GM12878 (cell line): ENCODE results near the gene TM7SF3. TPM values are rescaled to one million over a fixed set of nuclear protein-coding genes. Genes with fewer than 3 reads are reported as not detected.

Experiments
- ATAC-seq: fragments of 200-7000 bp; cut with Tn5 transposase; 3 replicates; pipeline ENCODE4 v1.9.1; 2020; ENCODE audit warnings: mild to moderate bottlenecking, moderate library complexity
- BruUV-seq: library from RNA; stranded (reverse); fragments of 400-500 nt; replicated peaks from 2 replicates; lab custom pipeline; 2021; lab: Mats Ljungman, UMichigan
- CTCF ChIA-PET: fragments of 300-600 bp; sonication (Branson Sonifier 250); formaldehyde crosslinking; extraction: SDS; loops from one replicate; lab custom pipeline; 2021; ENCODE audit warnings: inconsistent platforms; lab: Yijun Ruan, JAX
- POLR2A ChIA-PET: fragments of 350-600 bp; formaldehyde crosslinking; extraction: SDS; loops from one replicate; lab custom pipeline; 2021; ENCODE audit warnings: inconsistent platforms; lab: Charles Lee
- RAD21 ChIA-PET: fragments of 300-600 bp; sonication (Branson Sonifier 250); formaldehyde crosslinking; loops from one replicate; lab custom pipeline; 2023; ENCODE audit warnings: antibody characterized with exemption; ENCODE audit not compliant: unreplicated experiment; lab: Charles Lee
- SMC1A ChIA-PET: fragments of 300-600 bp; sonication (Branson Sonifier 250); formaldehyde crosslinking; loops from one replicate; lab custom pipeline; 2023; ENCODE audit not compliant: unreplicated experiment, uncharacterized antibody; lab: Charles Lee
- DNase-seq: peaks from one replicate; pipeline ENCODE4 v3.0.0-alpha.2; 2011; ENCODE audit warnings: low read depth, low spot score
- FAIRE-seq: peaks from 3 replicates; lab custom pipeline; 2011; peaks lifted over from hg19 to GRCh38; lab: Jason Lieb, UNC
- H2AFZ ChIP-seq: 2 replicates; pipeline ENCODE4 v1.6.0; 2011; ENCODE audit warnings: low read depth, low read length, control low read depth; ENCODE audit not compliant: control insufficient read depth
- H3K27ac ChIP-seq: 2 replicates; pipeline ENCODE4 v1.5.1; 2011; ENCODE audit warnings: control low read depth; ENCODE audit not compliant: control insufficient read depth, insufficient read depth
- H3K27me3 ChIP-seq, 2 experiments: replicated peaks in 1 of 2; 2 replicates each; pipeline versions ENCODE4 v1.6.0 to v1.6.1; 2011; ENCODE audit warnings: low read length in 1 of 2; ENCODE audit not compliant: control insufficient read depth in 2 of 2, insufficient read depth in 2 of 2
- H3K36me3 ChIP-seq, 2 experiments: 2 replicates each; pipeline ENCODE4 v1.5.1; 2011; ENCODE audit warnings: low read length in 1 of 2; ENCODE audit not compliant: control insufficient read depth in 2 of 2, insufficient read depth in 2 of 2
- H3K4me1 ChIP-seq: 2 replicates; pipeline ENCODE4 v1.6.1; 2011; ENCODE audit warnings: mild to moderate bottlenecking, low read length, moderate library complexity, mixed read lengths; ENCODE audit not compliant: control insufficient read depth, insufficient read depth
- H3K4me2 ChIP-seq: 2 replicates; pipeline ENCODE4 v1.6.0; 2011; ENCODE audit warnings: control low read depth; ENCODE audit not compliant: control insufficient read depth, insufficient read depth
- H3K4me3 ChIP-seq: fragments of 200-600 bp; sonication (generic); 2 replicates; pipeline ENCODE4 v1.5.1; 2016
- H3K79me2 ChIP-seq: 2 replicates; pipeline ENCODE4 v1.6.0; 2011; ENCODE audit warnings: low read length; ENCODE audit not compliant: control insufficient read depth, insufficient read depth
- H3K9ac ChIP-seq: 2 replicates; pipeline ENCODE4 v1.8.0; 2011; ENCODE audit warnings: low read length, control low read depth, mixed read lengths; ENCODE audit not compliant: control insufficient read depth, insufficient read depth
- H3K9me3 ChIP-seq: replicated peaks from 3 replicates; pipeline ENCODE4 v1.5.1; 2011; ENCODE audit warnings: mild to moderate bottlenecking, low read length; ENCODE audit not compliant: control insufficient read depth, insufficient read depth
- H4K20me1 ChIP-seq: 2 replicates; pipeline ENCODE4 v1.6.0; 2011; ENCODE audit not compliant: control insufficient read depth, insufficient read depth
- BACH1 ChIP-seq: fragments of 450-650 bp; IDR thresholded peaks from 2 replicates; pipeline ENCODE4 v1.6.1; 2017; ENCODE audit warnings: mild to moderate bottlenecking, borderline replicate concordance
- BMI1 ChIP-seq: fragments of 450-650 bp; IDR thresholded peaks from 2 replicates; pipeline ENCODE4 v1.6.1; 2016; ENCODE audit warnings: mild to moderate bottlenecking, moderate library complexity, borderline replicate concordance
- FOS ChIP-seq: IDR thresholded peaks from 3 replicates; pipeline ENCODE4 v1.6.1; 2011; ENCODE audit warnings: borderline replicate concordance; ENCODE audit not compliant: insufficient read length; ENCODE audit errors: extremely low read depth
- IKZF2 ChIP-seq, 2 experiments: fragments of 450-650 bp; IDR thresholded peaks; 2 replicates each; pipeline ENCODE4 v1.6.1; 2017; ENCODE audit warnings: mild to moderate bottlenecking in 2 of 2, moderate library complexity in 2 of 2
- JUND ChIP-seq: IDR thresholded peaks from 2 replicates; pipeline ENCODE4 v1.6.1; 2012; ENCODE audit warnings: low read depth, mild to moderate bottlenecking, low read length, improper control_type of control experiment, moderate library complexity
- KLF5 ChIP-seq: fragments of 450-650 bp; IDR thresholded peaks from 2 replicates; pipeline ENCODE4 v1.6.1; 2014; ENCODE audit warnings: mild to moderate bottlenecking; ENCODE audit not compliant: partially characterized antibody
- RAD51 ChIP-seq: fragments of 450-650 bp; IDR thresholded peaks from 2 replicates; pipeline ENCODE4 v1.6.1; 2016; ENCODE audit warnings: moderate library complexity, mild to moderate bottlenecking, inconsistent platforms
- RB1 ChIP-seq: fragments of 450-650 bp; formaldehyde crosslinking; IDR thresholded peaks from 2 replicates; pipeline ENCODE4 v1.6.1; 2017; ENCODE audit warnings: mild to moderate bottlenecking, borderline replicate concordance
- SREBF1 ChIP-seq: IDR thresholded peaks from 2 replicates; pipeline ENCODE4 v1.6.1; 2012; ENCODE audit warnings: mild to moderate bottlenecking, low read length
- SRF ChIP-seq, 2 experiments: IDR thresholded peaks; 2 replicates each; pipeline ENCODE4 v1.6.1; 2011; ENCODE audit warnings: low read depth in 2 of 2, low read length in 2 of 2, mild to moderate bottlenecking in 1 of 2, moderate library complexity in 1 of 2
- TARDBP ChIP-seq: IDR thresholded peaks from 2 replicates; pipeline ENCODE4 v1.6.1; 2016; ENCODE audit warnings: borderline replicate concordance
- TCF12 ChIP-seq: IDR thresholded peaks from 2 replicates; pipeline ENCODE4 v1.6.1; 2011; ENCODE audit warnings: low read depth, mild to moderate bottlenecking, low read length
- WGBS: methylation state at CpG from one replicate; pipeline ENCODE4 v1.1.6; 2016; ENCODE audit warnings: low lambda C conversion rate; ENCODE audit not compliant: insufficient replicate concordance, insufficient coverage; ENCODE audit errors: missing lambda C conversion rate; 5-methylcytosine and 5-hydroxymethylcytosine counted together
- in situ Hi-C: fragments of 300-500 bp; cut with MboI; formaldehyde crosslinking; loops from 9 replicates; pipeline ENCODE4 v1.14.3; 2018; ENCODE audit warnings: mixed read lengths
- intact Hi-C: fragments of 100-400 bp; cut with micrococcal nuclease; formaldehyde crosslinking; loops from one replicate; pipeline ENCODE4 v1.14.2; 2022; ENCODE audit not compliant: unreplicated experiment
- polyA plus RNA-seq, 11 experiments: library from polyadenylated mRNA; depleted of rRNA in 4 of 11; unstranded in 6 of 11; stranded (reverse) in 5 of 11; fragments of >200 nt; fragmentation: Nextera tagmentation in 4 of 11; fragmentation: Illumina TruSeq in 1 of 11; extraction: Ambion mirVana in 4 of 11; extraction: Trizol in 1 of 11; gene quantifications; 1 replicate in 1 of 11; 2 replicates in 10 of 11; pipeline versions ENCODE4 v1.2.1 to v1.2.3, GENCODE V29; 2011 to 2016; ENCODE audit warnings: inconsistent platforms in 2 of 11, missing spikeins in 2 of 11, low read depth in 1 of 11
- total RNA-seq, 4 experiments: library from RNA; depleted of rRNA in 3 of 4; stranded (reverse); fragments of >200 nt in 3 of 4; fragmentation: Illumina TruSeq in 1 of 4; extraction: Trizol in 1 of 4; gene quantifications; 2 replicates each; pipeline versions ENCODE4 v1.2.1 to v1.2.3, GENCODE V29; 2013 to 2021
- TF ChIP-seq, protein P1 (sequence below), 3 experiments: IDR thresholded peaks in 2 of 3; conservative IDR thresholded peaks in 1 of 3; 2 replicates each; pipeline ENCODE4 v1.5.1; 2011; ENCODE audit warnings: low read depth in 3 of 3, low read length in 3 of 3, mild to moderate bottlenecking in 3 of 3, control low read depth in 2 of 3, moderate library complexity in 2 of 3, inconsistent platforms in 1 of 3, mixed read lengths in 1 of 3; ENCODE audit not compliant: control insufficient read depth in 2 of 3, insufficient read depth in 1 of 3; ENCODE audit errors: extremely low read depth in 1 of 3
- TF ChIP-seq, protein P2 (sequence below): fragments of 450-650 bp; IDR thresholded peaks from 2 replicates; pipeline ENCODE4 v1.6.1; 2014; ENCODE audit warnings: mild to moderate bottlenecking
- TF ChIP-seq, protein P3 (sequence below): fragments of 450-650 bp; IDR thresholded peaks from 2 replicates; pipeline ENCODE4 v1.6.1; 2017; ENCODE audit warnings: antibody characterized with exemption, mild to moderate bottlenecking, moderate library complexity

Gene TM7SF3
- total and polyA plus RNA-seq, 10 of the 15 experiments (the other 5 are each of a cell fraction or from before 2014, with no cell fraction given): 31.4 to 341 (median 74.8) TPM

DNA sequence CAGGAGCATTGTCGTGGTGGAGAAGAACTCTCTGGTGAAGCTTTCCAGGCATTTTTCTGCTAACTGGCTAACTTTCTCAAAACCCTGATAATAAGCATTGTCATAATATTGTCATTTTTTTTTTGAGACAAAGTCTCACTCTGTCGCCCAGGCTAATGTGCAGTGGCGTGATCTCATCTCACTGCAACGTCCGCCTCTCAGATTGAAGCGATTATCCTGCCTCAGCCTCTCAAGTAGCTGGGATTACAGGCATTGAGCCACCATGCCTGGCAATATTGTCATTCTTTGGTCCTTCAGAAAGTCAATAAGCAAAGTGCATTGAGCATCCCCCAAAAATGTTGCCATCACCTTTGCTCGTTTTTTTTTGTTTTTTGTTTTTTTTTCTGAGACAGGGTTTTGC is 41.8 kb upstream of the TM7SF3 start:
- H3K27me3 ChIP-seq: no peaks in the 10 kb centered on the region
- in situ Hi-C loops: no loop called here
- H4K20me1 ChIP-seq: no peaks in the 10 kb centered on the region
- intact Hi-C loops: no loop called here
- H2AFZ ChIP-seq: no peak overlapping the region
- no peak for DNase-seq
- no peak overlapping the region for H3K9ac ChIP-seq
- no peaks in the 10 kb centered on the region; a peak in 1 of 4 replicates for H3K36me3 ChIP-seq
- no peak overlapping the region for H3K4me3 ChIP-seq
- H3K79me2 ChIP-seq: no peaks in the 10 kb centered on the region
- no peak overlapping the region for H3K4me2 ChIP-seq
- TF ChIP-seq, protein P1, sequence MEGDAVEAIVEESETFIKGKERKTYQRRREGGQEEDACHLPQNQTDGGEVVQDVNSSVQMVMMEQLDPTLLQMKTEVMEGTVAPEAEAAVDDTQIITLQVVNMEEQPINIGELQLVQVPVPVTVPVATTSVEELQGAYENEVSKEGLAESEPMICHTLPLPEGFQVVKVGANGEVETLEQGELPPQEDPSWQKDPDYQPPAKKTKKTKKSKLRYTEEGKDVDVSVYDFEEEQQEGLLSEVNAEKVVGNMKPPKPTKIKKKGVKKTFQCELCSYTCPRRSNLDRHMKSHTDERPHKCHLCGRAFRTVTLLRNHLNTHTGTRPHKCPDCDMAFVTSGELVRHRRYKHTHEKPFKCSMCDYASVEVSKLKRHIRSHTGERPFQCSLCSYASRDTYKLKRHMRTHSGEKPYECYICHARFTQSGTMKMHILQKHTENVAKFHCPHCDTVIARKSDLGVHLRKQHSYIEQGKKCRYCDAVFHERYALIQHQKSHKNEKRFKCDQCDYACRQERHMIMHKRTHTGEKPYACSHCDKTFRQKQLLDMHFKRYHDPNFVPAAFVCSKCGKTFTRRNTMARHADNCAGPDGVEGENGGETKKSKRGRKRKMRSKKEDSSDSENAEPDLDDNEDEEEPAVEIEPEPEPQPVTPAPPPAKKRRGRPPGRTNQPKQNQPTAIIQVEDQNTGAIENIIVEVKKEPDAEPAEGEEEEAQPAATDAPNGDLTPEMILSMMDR (IDR thresholded peaks at IDR 0.05 in 2 of 3, conservative IDR thresholded peaks at IDR 0.05 in 1 of 3; ENCODE audit: control insufficient read depth in 2 of 3, extremely low read depth in 1 of 3, insufficient read depth in 1 of 3, low read depth in 3 of 3, low read length in 3 of 3): no peak
- TF ChIP-seq SREBF1 (no peak), BACH1 (no peak), BMI1 (no peak), RAD51 (no peak), SRF (IDR thresholded peaks at IDR 0.05; ENCODE audit: low read depth in 2 of 2, low read length in 2 of 2) (no peak), KLF5 (no peak), JUND (no peak), FOS (no peak), TARDBP (no peak), IKZF2 (IDR thresholded peaks at IDR 0.05) (no peak), TCF12 (no peak), RB1 (no peak)
- TF ChIP-seq, protein P2, sequence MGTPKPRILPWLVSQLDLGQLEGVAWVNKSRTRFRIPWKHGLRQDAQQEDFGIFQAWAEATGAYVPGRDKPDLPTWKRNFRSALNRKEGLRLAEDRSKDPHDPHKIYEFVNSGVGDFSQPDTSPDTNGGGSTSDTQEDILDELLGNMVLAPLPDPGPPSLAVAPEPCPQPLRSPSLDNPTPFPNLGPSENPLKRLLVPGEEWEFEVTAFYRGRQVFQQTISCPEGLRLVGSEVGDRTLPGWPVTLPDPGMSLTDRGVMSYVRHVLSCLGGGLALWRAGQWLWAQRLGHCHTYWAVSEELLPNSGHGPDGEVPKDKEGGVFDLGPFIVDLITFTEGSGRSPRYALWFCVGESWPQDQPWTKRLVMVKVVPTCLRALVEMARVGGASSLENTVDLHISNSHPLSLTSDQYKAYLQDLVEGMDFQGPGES: no peak
- TF ChIP-seq, protein P3, sequence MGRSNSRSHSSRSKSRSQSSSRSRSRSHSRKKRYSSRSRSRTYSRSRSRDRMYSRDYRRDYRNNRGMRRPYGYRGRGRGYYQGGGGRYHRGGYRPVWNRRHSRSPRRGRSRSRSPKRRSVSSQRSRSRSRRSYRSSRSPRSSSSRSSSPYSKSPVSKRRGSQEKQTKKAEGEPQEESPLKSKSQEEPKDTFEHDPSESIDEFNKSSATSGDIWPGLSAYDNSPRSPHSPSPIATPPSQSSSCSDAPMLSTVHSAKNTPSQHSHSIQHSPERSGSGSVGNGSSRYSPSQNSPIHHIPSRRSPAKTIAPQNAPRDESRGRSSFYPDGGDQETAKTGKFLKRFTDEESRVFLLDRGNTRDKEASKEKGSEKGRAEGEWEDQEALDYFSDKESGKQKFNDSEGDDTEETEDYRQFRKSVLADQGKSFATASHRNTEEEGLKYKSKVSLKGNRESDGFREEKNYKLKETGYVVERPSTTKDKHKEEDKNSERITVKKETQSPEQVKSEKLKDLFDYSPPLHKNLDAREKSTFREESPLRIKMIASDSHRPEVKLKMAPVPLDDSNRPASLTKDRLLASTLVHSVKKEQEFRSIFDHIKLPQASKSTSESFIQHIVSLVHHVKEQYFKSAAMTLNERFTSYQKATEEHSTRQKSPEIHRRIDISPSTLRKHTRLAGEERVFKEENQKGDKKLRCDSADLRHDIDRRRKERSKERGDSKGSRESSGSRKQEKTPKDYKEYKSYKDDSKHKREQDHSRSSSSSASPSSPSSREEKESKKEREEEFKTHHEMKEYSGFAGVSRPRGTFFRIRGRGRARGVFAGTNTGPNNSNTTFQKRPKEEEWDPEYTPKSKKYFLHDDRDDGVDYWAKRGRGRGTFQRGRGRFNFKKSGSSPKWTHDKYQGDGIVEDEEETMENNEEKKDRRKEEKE: no peak
- TF ChIP-seq, all 136 proteins: peak for 0
- SMC1A ChIA-PET: interaction anchor here (0.6 to 1.8 kb wide), 3 partner anchors 8 to 250 kb away, joined by 4 to 5 read pairs (median 5); no protein-coding TSS in a partner anchor
- no TSS peak for BruUV-seq
- ATAC-seq: no peak
- POLR2A ChIA-PET: no interaction called here
- Histone ChIP-seq H3K9me3 (no peaks in the 10 kb centered on the region; the same call in 2 of the 3 replicates), H3K27ac (no peak overlapping the region), H3K4me1 (no peaks in the 10 kb centered on the region)
- WGBS: 75% methylated on average over 7 of the region's 7 CpGs
- CTCF ChIA-PET: interaction anchor here (1.3 kb wide), 1 partner anchor 86 kb away, joined by 3 read pairs; no protein-coding TSS in a partner anchor
- FAIRE-seq: no peak
- RAD21 ChIA-PET: no interaction called here
